ENCODE measurements around the gene CNTN6. TPM values are rescaled to one million over a fixed set of nuclear protein-coding genes. Genes with fewer than 3 reads are reported as not detected.

Gene CNTN6
- total and polyA plus RNA-seq, 2 donors = 0.52 TPM; not detected in 1

DNA sequence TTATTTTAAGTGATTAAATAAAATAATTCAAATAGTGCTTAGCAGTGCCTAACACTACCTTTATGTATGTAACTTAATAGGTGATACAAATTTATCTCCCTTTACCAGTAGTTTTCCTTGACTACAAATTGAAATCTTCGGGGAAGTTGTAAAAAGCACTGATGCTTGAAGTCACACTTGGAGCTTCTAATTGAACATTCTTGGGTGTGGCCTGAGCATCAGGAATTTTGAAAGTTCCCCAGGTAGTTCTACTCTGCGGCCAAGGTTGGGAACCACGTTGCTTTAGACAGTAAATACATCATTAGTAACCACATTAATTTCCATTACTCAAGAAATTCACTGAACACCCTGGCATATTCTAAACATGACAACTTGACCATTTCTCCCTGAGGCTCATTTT lies 351.4 kb downstream of the CNTN6 start:
- WGBS = 80% methylated on average over 3 of the region's 3 CpGs
- Histone ChIP-seq H3K36me3 (ENCODE audit: control insufficient read depth in 2 of 2, insufficient read depth in 2 of 2, low read length in 1 of 2) (no peaks in the 10 kb centered on the region), H3K4me1 (ENCODE audit: control insufficient read depth in 2 of 2, insufficient read depth in 2 of 2, low read length in 2 of 2) (no peaks in the 10 kb centered on the region), H3K27me3 (ENCODE audit: control insufficient read depth in 2 of 2, insufficient read depth in 1 of 2, low read length in 1 of 2) (no peaks in the 10 kb centered on the region), H3K27ac (ENCODE audit: low read depth in 1 of 2, low read length in 1 of 2) (no peak overlapping the region), H3K4me3 (ENCODE audit: low read length in 2 of 2) (no peak overlapping the region), H3K9me3 (ENCODE audit: control insufficient read depth in 2 of 2, insufficient read depth in 1 of 2, low read length in 1 of 2) (peaks cover 0 to 4% of the 10 kb centered on the region in 2 donors)
- DNase-seq (ENCODE audit: low read depth in 6 of 9, low spot score in 9 of 9) = no peak

DNA sequence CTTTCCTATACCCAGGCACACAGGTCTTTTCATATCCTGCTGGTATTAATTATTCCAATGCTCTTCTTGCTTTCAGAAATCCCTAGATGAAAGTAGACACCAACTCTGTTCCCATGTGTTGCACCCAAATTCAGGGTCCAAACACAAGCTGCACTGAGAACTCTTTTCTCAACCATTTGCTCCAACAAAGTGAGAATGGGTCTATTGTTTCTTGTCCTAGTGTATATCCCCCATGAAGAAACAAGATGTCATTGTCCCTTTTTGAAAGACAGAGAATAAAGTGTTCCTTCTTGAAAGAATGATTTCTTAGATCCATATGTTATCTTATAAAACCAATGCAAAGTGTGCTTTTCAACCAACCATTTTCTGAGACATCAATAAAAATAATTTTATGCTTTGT lies 353.7 kb downstream of the CNTN6 start:
- H3K9me3 ChIP-seq (ENCODE audit: control insufficient read depth in 2 of 2, insufficient read depth in 1 of 2, low read length in 1 of 2) = no peaks in the 10 kb centered on the region
- no peak overlapping the region for H3K4me3 ChIP-seq (ENCODE audit: low read length in 2 of 2)
- H3K27me3 ChIP-seq (ENCODE audit: control insufficient read depth in 2 of 2, insufficient read depth in 1 of 2, low read length in 1 of 2) = no peaks in the 10 kb centered on the region
- no peaks in the 10 kb centered on the region for H3K36me3 ChIP-seq (ENCODE audit: control insufficient read depth in 2 of 2, insufficient read depth in 2 of 2, low read length in 1 of 2)
- H3K4me1 ChIP-seq (ENCODE audit: control insufficient read depth in 2 of 2, insufficient read depth in 2 of 2, low read length in 2 of 2) = no peaks in the 10 kb centered on the region
- no peak overlapping the region for H3K27ac ChIP-seq (ENCODE audit: low read depth in 1 of 2, low read length in 1 of 2)
- no peak for DNase-seq (ENCODE audit: low read depth in 6 of 9, low spot score in 9 of 9)

GRCh38 chr3:1447452-1447851 lies 354.6 kb downstream of the CNTN6 start:
- H3K4me3 ChIP-seq (ENCODE audit: low read length in 2 of 2) = no peak overlapping the region
- WGBS = 84% methylated on average over 1 of the region's 1 CpG
- no peak for DNase-seq (ENCODE audit: low read depth in 6 of 9, low spot score in 9 of 9)
- no peak overlapping the region for H3K27ac ChIP-seq (ENCODE audit: low read depth in 1 of 2, low read length in 1 of 2)
- no peaks in the 10 kb centered on the region for H3K36me3 ChIP-seq (ENCODE audit: control insufficient read depth in 2 of 2, insufficient read depth in 2 of 2, low read length in 1 of 2)
- H3K27me3 ChIP-seq (ENCODE audit: control insufficient read depth in 2 of 2, insufficient read depth in 1 of 2, low read length in 1 of 2) = no peaks in the 10 kb centered on the region
- no peaks in the 10 kb centered on the region for H3K4me1 ChIP-seq (ENCODE audit: control insufficient read depth in 2 of 2, insufficient read depth in 2 of 2, low read length in 2 of 2)
- no peaks in the 10 kb centered on the region for H3K9me3 ChIP-seq (ENCODE audit: control insufficient read depth in 2 of 2, insufficient read depth in 1 of 2, low read length in 1 of 2)

DNA sequence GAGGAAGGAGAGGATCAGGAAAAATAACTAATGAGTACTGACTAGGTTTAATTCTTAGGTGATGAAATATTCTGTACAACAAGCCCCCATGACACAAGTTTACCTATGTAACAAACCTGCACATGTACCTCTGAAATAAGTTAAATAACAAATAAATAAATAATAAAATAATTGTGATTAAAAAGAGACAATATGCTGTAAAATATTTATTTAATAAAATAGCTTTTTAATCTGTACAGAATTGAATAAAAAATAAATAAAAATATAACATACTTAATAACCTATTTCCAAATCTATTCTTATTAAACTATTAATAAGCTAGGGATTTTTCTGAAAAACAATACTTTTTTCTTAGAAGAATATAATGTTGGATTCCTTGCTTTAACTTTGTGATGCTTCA lies 355.6 kb downstream of the CNTN6 start:
- no peak overlapping the region for H3K4me3 ChIP-seq (ENCODE audit: low read length in 2 of 2)
- no peaks in the 10 kb centered on the region for H3K9me3 ChIP-seq (ENCODE audit: control insufficient read depth in 2 of 2, insufficient read depth in 1 of 2, low read length in 1 of 2)
- H3K27ac ChIP-seq (ENCODE audit: low read depth in 1 of 2, low read length in 1 of 2) = no peak overlapping the region
- no peaks in the 10 kb centered on the region for H3K27me3 ChIP-seq (ENCODE audit: control insufficient read depth in 2 of 2, insufficient read depth in 1 of 2, low read length in 1 of 2)
- no peak for DNase-seq (ENCODE audit: low read depth in 6 of 9, low spot score in 9 of 9)
- H3K36me3 ChIP-seq (ENCODE audit: control insufficient read depth in 2 of 2, insufficient read depth in 2 of 2, low read length in 1 of 2) = no peaks in the 10 kb centered on the region
- H3K4me1 ChIP-seq (ENCODE audit: control insufficient read depth in 2 of 2, insufficient read depth in 2 of 2, low read length in 2 of 2) = no peaks in the 10 kb centered on the region

Data from thymus (tissue), 11 donors.